ENCODE results near the gene SRP68.

SRP68 gene

DNA sequence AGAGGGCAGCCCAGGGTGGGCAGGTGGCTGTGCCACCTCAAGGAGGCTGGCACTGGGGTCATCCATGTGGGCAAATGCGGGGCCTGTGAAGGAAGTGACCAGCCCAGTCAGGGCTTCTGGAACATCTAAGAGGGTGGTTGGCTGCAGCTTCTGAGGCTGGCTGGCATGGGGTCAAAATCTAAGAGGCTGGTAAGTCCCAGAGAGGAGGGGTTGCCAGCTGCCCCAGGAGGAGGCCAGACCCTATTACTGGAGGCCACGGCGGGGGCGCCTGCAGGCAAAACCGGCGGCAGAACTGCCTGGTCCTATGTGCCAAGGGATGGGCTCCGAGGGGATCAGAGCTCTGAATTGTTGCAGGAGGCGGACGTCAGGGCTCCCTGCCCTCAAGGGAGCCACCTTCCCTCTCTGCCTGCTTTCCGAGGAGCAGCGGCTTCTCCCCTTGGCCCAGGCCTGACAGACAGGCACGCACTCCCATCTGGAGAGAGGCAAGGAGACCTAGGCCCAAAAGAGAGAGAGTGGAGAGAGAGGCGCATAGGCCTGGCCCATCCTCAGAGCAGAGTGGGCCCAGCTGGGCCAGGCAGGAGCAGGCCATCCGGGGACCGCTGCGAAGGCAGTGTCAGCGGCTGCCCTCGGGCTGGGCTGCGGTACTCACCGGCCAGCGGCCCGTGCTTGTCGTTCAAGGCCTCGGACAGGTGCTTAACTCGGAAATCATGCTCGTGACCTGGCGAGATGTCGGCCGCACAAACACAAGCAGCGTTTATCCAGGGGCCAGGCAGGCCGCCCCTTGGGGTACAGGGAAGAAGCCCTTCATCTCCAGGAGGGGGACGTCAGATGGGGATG lies 17.6 kb upstream of the SRP68 start:
- DNase-seq (ENCODE audit: low read depth) = no peak
- no peak overlapping the region for H3K4me3 ChIP-seq (ENCODE audit: control insufficient read depth, low read depth, low read length)
- TF ChIP-seq, protein P1, sequence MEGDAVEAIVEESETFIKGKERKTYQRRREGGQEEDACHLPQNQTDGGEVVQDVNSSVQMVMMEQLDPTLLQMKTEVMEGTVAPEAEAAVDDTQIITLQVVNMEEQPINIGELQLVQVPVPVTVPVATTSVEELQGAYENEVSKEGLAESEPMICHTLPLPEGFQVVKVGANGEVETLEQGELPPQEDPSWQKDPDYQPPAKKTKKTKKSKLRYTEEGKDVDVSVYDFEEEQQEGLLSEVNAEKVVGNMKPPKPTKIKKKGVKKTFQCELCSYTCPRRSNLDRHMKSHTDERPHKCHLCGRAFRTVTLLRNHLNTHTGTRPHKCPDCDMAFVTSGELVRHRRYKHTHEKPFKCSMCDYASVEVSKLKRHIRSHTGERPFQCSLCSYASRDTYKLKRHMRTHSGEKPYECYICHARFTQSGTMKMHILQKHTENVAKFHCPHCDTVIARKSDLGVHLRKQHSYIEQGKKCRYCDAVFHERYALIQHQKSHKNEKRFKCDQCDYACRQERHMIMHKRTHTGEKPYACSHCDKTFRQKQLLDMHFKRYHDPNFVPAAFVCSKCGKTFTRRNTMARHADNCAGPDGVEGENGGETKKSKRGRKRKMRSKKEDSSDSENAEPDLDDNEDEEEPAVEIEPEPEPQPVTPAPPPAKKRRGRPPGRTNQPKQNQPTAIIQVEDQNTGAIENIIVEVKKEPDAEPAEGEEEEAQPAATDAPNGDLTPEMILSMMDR (conservative IDR thresholded peaks at IDR 0.05; ENCODE audit: control insufficient read depth, insufficient read depth, low read depth, low read length) = no peak

DNA sequence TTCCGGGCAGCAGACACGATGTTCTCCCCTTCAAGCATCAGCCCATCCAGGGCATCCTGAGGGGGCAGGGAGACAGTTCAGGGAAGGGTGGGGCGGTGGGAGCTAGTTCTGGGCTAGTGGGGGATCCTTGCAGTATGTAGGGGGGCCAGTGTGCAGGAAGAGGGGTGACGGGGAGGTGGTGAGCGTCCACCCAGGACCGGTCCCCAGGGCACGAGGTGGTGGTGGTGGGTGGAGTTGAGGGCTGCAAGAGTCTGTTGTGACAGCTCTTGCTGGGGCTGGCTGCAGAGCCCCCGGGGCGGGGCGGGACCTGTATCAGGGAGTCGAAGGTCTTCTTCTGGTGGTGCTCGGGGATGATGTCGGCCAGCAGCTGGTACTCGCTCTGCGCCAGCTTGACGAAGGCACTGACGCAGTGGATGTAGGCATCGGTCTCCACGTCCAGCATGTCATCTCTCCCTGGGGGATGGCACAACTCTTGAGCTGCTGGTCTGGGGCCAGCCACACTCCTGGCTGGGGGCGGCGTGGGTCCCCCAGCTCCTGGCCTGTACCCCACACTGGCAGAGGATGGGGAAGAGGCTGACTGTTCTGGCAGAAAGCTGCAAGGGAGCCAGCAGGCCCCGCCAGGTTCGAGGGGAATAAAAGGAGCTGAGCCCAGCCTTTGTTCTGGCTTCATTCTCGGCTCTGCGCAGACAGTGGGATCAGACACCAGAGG lies 16.7 kb upstream of the SRP68 start:
- no peak overlapping the region for H3K4me3 ChIP-seq (ENCODE audit: control insufficient read depth, low read depth, low read length)
- TF ChIP-seq, protein P1 (conservative IDR thresholded peaks at IDR 0.05; ENCODE audit: control insufficient read depth, insufficient read depth, low read depth, low read length) = no peak
- DNase-seq (ENCODE audit: low read depth) = no peak

DNA sequence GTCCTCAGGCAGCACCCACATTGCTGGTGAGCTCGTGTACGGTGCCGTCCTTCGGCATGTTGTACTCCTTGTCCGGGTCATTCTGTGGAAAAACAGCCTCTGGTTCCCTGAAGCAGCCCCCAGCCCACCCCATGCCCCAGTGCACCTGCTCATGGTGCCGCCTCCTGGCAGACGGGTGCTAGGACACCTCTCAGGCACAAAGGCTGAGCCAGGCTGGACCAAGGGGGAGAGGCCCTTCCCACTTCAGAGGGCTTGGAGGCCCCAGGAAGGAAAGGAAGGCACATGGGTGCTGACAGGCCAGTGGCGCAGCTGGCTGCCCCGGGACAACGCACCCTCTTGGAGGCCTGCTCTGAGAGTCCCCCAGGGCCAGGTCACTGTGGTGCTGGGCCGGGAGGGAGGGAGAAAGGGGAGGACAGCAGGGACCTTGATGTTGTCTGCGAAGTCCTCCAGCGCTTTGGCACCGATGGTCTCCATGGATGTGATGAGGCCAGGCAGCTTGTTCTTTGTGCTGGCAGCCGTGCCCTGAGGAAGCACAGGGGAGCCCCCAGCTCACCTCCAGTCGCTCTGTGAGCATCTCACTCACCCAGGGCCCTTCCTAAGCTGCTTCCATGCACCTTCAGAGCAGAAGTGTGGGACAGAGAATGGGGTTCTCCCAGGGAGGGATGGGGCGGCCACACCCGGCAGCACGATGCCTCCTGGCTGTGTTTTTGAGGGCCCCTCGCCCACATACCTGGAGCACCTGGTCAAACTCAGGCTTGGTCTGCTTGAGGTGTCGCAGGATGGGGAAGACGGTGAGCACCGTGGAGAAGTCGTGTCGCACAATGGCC lies 15.9 kb upstream of the SRP68 start:
- TF ChIP-seq, protein P1 (conservative IDR thresholded peaks at IDR 0.05; ENCODE audit: control insufficient read depth, insufficient read depth, low read depth, low read length) = no peak
- DNase-seq (ENCODE audit: low read depth) = no peak
- H3K4me3 ChIP-seq (ENCODE audit: control insufficient read depth, low read depth, low read length) = no peak overlapping the region

DNA sequence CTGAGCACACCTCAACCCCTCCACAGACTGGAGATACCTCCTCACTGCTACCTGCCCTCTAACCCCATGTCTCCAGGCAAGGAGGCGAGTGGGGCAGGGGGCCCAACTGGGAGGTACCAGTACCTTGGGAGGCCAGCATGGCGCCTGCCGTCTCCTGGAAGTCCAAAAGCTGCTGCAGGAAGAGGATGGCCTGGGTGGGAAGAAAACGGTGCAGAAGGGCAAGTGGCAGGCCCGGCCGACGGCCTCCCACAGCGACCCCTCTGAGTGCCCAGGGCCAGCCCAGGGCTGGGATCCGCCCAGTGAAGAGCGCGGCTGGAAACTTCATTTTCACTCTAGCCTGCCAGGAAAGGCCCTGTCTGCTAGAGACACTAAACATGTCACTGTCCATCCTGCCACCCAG lies 15.2 kb upstream of the SRP68 start:
- TF ChIP-seq, protein P1 (conservative IDR thresholded peaks at IDR 0.05; ENCODE audit: control insufficient read depth, insufficient read depth, low read depth, low read length) = no peak
- DNase-seq (ENCODE audit: low read depth) = no peak
- no peak overlapping the region for H3K4me3 ChIP-seq (ENCODE audit: control insufficient read depth, low read depth, low read length)

DNA sequence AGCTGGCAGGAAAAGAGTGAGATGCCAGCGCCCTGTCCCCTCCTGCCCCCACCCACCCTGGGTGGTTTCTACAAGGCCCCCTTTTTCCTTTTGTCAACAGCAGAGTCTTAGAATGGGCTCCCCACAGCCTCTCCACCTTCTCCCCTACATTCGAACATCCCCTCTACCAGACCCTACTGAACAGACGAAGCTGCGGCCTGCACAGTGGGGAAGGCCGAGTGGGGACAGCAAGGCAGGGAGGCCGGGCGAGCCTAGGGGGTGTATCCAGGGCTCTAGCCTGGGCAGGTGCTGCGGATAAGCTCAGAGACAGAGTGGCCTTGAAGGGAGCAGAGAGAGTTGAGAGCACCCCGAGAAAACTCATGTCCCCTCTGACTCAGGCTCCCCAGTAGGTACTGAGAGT lies 14.1 kb upstream of the SRP68 start:
- no peak for DNase-seq (ENCODE audit: low read depth)
- no peak overlapping the region for H3K4me3 ChIP-seq (ENCODE audit: control insufficient read depth, low read depth, low read length)
- TF ChIP-seq, protein P1 (conservative IDR thresholded peaks at IDR 0.05; ENCODE audit: control insufficient read depth, insufficient read depth, low read depth, low read length) = no peak

DNA sequence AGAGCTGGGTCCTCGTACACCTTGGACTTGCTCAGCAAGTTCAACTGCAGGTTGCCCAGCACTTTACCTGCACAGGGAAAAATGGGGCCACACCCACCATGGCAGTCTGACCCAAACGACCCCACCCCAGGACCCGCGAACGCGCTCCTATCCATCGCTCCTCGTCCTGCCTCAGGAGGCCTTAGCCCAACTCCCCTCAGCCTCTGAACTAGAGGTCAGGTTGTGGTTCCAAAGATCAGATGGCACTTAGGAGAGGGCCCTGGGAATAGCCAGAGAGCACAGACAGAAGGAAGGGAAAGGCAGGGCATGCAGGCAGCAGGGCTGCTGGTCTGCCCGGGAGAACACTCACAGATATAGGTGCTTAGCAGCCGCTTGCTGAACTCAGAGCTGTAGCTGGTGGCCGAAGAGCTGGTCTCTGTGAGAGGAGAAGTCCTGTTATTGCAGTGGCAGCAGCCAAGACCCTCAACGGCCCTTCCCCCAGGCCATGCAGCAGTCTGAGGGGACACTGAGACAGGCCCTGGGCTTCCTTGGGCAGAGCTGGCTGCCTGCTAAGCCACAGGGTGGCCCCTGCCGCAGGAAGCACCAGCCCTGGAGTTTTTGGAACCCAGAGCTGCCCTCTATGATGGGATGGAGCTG lies 13.5 kb upstream of the SRP68 start:
- no peak overlapping the region for H3K4me3 ChIP-seq (ENCODE audit: control insufficient read depth, low read depth, low read length)
- DNase-seq (ENCODE audit: low read depth) = no peak
- TF ChIP-seq, protein P1 (conservative IDR thresholded peaks at IDR 0.05; ENCODE audit: control insufficient read depth, insufficient read depth, low read depth, low read length) = no peak

Measured in fibroblast of mammary gland (primary cell).